Esophagus muscularis mucosa (tissue), 3 donors: Measurements from ENCODE around the gene USP20.

ENCODE experiments used
- POLR2A ChIP-seq: fragments of 450-650 bp; IDR thresholded peaks from one replicate; pipeline ENCODE4 v1.6.1; 2017; ENCODE audit warnings: antibody characterized with exemption, moderate library complexity, mild to moderate bottlenecking, low read depth
- TF ChIP-seq, protein P1 (sequence below), 3 experiments: fragments of 200-600 bp in 2 of 3; fragments of 450-650 bp in 1 of 3; sonication (generic) in 2 of 3; IDR thresholded peaks; one replicate each; pipeline ENCODE4 v1.5.1; 2017 to 2019; ENCODE audit warnings: antibody characterized with exemption in 3 of 3, mild to moderate bottlenecking in 2 of 3, moderate library complexity in 1 of 3

DNA sequence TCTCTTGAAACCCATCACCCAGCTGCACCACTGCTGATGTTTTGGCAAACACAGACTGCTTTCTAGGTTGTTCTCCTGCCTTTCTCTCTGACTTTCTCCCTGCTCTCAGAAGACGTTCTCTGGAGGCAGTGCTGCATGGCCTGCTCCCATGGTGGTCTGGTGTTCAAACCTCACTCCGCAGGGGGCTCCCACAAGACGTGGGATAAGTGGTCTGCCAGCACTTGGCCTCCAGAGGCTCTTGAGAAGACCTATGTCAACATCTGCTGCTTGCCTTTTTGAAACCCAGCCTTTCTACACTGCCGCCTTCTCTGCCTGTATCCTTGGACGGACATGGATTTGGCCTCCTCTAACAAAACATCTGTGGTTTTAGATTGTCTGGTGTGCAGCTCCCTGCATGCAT is 16.6 kb downstream of the USP20 start:
- no peak for TF ChIP-seq POLR2A
- TF ChIP-seq, protein P1, sequence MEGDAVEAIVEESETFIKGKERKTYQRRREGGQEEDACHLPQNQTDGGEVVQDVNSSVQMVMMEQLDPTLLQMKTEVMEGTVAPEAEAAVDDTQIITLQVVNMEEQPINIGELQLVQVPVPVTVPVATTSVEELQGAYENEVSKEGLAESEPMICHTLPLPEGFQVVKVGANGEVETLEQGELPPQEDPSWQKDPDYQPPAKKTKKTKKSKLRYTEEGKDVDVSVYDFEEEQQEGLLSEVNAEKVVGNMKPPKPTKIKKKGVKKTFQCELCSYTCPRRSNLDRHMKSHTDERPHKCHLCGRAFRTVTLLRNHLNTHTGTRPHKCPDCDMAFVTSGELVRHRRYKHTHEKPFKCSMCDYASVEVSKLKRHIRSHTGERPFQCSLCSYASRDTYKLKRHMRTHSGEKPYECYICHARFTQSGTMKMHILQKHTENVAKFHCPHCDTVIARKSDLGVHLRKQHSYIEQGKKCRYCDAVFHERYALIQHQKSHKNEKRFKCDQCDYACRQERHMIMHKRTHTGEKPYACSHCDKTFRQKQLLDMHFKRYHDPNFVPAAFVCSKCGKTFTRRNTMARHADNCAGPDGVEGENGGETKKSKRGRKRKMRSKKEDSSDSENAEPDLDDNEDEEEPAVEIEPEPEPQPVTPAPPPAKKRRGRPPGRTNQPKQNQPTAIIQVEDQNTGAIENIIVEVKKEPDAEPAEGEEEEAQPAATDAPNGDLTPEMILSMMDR (IDR thresholded peaks at IDR 0.05) = no peak
